ENCODE measurements around the gene CDKN2AIP.

Gene CDKN2AIP

DNA sequence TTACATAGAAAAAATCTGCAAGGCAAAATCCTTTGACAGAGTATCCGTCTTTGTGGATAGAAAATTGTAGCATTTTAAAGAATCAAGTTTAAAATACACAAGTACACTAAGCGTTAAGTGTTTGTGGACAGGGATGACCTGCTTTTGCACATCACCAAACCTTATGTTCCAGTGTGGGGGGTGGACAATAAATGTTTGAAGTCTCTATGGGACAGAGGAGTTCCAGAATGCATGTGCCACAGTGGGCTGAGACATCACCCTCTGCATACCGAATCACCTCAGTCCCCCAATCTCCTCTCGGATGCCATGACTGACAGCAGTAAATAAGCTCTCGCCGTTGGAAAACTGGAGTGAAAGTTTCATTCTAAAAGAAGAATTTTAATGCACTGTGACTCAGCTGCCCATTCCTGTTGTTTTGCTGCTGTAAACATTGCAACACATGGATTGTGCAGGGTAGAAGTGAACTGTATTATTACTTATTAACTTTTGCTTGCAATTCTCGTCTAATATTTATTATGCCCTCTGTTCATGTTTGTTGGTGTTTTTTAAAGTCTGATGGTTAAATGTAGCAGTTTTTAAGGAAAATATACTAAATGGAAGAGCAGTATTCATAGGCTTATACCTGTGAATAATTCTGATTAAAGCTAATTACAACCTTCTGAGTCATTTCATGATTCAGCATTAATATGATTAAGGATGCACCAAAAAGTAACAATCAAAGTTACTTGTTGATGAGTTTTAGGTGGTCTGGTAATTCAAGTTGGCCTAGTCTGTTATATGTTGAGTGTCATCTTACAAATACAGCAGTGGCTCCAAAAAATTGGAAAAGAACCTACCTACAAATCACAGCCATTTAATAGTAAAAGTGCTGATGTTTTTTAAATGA is 24.0 kb downstream of the CDKN2AIP start:
- TF ChIP-seq, protein P1, sequence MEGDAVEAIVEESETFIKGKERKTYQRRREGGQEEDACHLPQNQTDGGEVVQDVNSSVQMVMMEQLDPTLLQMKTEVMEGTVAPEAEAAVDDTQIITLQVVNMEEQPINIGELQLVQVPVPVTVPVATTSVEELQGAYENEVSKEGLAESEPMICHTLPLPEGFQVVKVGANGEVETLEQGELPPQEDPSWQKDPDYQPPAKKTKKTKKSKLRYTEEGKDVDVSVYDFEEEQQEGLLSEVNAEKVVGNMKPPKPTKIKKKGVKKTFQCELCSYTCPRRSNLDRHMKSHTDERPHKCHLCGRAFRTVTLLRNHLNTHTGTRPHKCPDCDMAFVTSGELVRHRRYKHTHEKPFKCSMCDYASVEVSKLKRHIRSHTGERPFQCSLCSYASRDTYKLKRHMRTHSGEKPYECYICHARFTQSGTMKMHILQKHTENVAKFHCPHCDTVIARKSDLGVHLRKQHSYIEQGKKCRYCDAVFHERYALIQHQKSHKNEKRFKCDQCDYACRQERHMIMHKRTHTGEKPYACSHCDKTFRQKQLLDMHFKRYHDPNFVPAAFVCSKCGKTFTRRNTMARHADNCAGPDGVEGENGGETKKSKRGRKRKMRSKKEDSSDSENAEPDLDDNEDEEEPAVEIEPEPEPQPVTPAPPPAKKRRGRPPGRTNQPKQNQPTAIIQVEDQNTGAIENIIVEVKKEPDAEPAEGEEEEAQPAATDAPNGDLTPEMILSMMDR (IDR thresholded peaks at IDR 0.05; ENCODE audit: borderline replicate concordance, insufficient read depth, low read depth, low read length) = no peak
- no peak overlapping the region for H3K4me3 ChIP-seq (ENCODE audit: low read depth, low read length)

DNA sequence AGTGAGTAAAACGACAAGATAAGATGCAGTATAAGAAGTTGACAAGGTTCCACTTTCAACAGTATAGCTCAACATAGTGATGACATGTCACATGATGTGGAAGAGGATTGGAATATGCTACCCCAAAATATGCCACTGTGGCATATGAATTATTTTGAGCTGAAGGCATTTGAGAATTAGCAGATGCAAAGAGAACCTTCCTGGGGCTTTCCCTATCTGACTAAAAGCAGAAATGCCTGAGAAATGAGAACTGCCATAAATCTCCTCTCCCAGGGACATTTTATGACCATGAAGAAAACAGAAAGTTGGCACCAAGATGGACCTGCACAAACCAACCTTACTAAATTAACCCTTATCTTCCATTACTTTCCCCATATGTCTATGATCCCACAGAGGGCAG is 24.8 kb downstream of the CDKN2AIP start:
- TF ChIP-seq, protein P1 (IDR thresholded peaks at IDR 0.05; ENCODE audit: borderline replicate concordance, insufficient read depth, low read depth, low read length) = no peak
- H3K4me3 ChIP-seq (ENCODE audit: low read depth, low read length) = no peak overlapping the region

DNA sequence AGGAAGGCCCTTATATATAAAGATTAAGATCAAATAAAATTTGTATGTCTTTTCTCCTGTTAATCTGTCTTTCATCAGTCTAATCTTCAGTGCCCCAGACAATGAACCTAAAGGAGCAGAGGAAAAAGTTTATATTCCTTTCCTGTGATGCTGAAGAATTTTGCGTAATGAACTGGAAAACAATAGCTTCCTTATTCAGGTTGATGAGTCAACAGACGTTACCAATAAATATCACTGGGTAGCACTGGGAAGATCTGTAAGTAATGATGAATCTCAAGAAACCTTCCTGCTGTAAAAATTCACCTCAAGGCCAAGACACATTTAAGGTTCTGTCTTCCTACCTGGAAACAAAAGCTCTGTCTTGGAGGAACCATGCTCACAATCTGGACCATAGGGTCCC is 25.5 kb downstream of the CDKN2AIP start:
- TF ChIP-seq, protein P1 (IDR thresholded peaks at IDR 0.05; ENCODE audit: borderline replicate concordance, insufficient read depth, low read depth, low read length) = no peak
- no peak overlapping the region for H3K4me3 ChIP-seq (ENCODE audit: low read depth, low read length)

DNA sequence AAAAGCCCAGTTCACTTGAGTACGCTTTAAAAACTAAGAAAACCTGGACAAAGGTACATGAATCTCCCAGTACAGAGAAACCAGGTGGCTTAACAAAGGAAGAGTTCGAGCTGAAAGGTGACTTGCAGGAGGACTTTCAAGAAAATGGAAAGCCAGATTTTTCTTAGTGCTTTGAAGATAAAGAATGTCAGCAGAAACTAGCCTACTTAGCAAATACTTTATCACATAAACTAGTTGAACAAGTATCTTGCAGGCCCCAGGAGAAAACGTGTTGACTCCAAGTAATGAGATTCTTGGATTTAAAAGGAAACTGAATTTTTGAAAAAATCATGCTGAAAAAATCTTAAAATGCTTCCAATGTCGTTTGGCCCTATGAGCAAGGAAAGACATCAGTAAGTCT is 26.4 kb downstream of the CDKN2AIP start:
- TF ChIP-seq, protein P1 (IDR thresholded peaks at IDR 0.05; ENCODE audit: borderline replicate concordance, insufficient read depth, low read depth, low read length) = no peak
- no peak overlapping the region for H3K4me3 ChIP-seq (ENCODE audit: low read depth, low read length)

DNA sequence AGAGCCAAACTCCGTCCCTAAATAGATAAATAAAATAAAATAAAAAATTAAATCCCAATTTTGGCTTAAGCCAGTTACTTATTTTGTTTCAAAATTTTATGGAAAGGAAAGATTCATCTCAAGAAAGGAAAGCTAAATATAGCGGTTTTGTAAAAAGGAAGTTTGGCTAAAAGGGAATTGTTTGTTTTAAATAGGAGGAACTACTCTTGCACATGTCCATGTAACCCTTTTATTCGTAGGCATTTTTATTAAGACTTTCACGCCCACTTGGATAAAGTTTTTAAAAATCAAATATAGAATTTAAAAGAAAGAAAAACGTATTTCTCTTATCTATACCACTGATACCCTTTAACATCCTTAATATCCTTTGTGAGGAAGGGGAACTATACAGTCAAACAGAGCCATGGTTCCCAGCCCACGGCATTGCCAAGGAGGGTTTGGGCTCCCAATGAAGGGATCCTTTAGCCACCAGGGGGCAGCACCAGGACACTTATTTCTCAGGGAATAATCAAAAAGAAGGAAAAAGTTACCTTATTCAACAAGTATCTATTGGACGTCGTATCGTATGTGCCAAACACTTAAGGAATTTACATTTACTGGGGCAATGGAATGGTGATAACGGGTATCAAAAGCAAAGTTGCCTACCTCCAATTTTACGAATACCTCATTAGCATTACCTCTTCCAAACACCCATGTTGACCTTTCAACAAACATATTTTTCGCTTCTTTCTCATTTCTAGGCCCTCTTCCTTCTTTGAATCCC is 27.7 kb downstream of the CDKN2AIP start:
- TF ChIP-seq, protein P1 (IDR thresholded peaks at IDR 0.05; ENCODE audit: borderline replicate concordance, insufficient read depth, low read depth, low read length) = peak; percentile 64
- H3K4me3 ChIP-seq (ENCODE audit: low read depth, low read length) = no peak overlapping the region

DNA sequence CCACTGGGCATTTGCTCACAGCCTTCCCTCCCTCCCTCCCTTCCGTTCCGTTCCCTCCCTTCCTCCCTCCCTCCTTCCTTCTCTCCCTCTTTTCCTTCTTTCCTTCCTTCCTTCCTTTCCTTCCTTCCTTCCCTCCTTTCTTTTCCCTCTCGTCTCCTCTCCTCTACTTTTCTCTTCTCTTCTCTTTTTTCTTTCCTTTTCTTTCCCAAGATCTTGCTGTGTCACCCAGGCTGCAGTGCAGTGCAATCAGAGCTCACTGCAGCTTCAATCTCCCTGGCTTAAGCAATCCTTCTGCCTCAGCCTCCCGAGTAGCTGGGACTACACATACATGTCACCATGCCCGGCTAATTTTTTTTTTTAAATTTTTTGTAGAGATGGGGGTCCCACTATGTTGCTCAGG is 33.7 kb downstream of the CDKN2AIP start:
- TF ChIP-seq, protein P1 (IDR thresholded peaks at IDR 0.05; ENCODE audit: borderline replicate concordance, insufficient read depth, low read depth, low read length) = no peak
- H3K4me3 ChIP-seq (ENCODE audit: low read depth, low read length) = no peak overlapping the region

Data from GM12875 (cell line).